NCI-H1930 (cell line): ENCODE results near the gene CEP135.
"Not testable (repeated sequence)": the region's sequence is repeated elsewhere in the genome, so short reads cannot be mapped to it uniquely, and the experiment has no call there.

Experiments
- DNase-seq, 2 experiments: peaks; one replicate each; lab custom pipeline; 2025; lab: John Stamatoyannopoulos, UW

CEP135 gene

DNA sequence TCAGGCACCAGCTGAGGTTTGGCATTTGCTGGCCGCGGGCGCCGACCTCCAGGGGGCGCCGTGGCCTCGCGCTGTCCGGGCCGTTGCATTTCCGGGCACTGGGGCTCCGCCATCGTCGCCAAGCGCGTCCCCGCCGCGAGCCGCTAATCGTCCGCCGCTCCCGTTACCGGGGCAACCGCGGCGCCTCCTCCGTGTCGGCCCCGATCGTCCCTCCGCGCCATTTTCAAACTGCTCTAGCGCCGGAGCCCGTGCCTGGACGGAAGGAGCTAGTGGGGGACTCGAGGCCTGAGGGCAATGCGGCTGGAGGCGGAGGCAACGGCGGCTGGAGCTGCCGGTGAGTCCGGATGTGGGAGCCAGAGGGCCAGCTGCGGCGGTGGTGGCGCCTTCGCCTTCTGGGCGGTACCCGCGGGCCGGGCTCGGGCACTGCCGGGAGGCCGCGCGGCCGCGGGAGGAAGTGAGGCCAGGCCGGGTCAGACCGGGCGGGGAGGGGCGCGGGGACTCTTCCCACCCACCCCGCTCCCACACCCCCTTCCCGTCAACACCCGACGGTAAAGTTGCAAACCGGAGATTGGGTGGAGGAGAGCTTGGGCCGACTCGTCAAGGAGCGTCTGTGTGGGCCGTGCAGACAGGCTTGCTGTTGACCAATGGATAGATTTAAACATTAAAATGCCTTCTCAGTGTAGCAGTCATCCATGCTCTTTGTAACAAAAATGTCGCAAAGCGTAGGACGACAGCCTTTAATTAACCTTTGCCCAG lies at the start of gene CEP135:
Gene CEP135 (plus strand): TSS at position 220 of the 756 bp plus-strand sequence. CDS start 3,186 bp downstream, outside the sequence.
- DNase-seq = peak; percentile 86 to 94

DNA sequence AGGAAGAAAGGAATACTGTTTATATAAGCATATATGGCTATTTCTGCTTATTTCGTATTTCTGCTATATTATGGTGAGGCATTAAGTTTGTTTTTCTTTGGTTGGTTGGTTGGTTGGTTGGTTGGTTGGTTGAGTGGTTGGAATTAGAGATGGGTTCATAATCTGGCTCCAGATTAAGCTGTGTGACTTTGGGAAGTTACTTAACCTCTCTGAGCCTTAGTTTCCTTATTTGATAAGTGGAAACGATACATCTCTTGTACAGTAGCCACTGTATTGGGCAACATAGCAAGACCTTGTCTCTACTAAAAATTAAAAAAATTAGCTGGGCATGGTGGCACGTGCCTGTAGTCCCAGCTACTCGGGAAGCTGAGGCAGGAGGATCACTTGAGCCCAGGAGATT lies 46.1 kb upstream of the CEP135 start:
- DNase-seq = no peak

DNA sequence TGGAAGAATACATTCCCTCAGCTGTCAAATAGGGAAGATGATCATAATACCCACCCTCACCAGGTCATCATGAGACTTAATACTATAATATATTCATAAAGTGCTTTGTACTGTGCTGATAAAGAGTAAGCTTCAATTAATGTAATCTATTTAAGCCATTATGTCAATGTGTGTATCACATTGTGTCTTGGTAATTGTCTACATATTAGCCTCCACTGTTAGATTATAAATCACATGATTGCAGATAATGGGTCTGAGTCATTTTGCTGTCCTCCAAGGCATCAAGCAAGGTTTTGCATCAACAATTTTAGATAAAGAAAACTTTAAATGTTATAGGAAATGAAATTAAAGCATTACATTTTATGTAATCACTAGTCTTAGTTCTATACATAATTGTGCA lies 45.2 kb upstream of the CEP135 start:
- no peak for DNase-seq

- DNase-seq = no peak
Measured at GRCh38 chr4:55904576-55904975, 44.2 kb upstream of the CEP135 start.

DNA sequence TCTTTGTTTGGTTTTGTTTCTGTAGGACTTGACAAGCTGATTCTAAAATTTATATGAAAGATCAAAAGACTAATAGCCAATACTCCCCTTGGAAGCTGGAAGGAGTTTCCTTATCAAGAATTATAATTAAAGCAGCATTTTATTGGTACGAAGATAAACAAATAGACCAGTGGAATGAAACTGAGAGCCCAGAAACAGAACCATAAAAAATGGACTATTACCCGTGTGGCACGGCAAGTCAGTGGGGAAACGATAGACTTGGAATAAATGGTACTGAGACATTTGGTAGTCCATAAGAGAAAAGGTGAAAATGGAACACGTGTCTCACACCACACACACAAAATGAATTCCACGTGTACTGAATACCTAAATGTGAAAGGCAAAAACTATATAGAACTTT lies 42.4 kb upstream of the CEP135 start:
- DNase-seq = no peak

GRCh38 chr4:55906989-55907388 lies 41.8 kb upstream of the CEP135 start:
- no peak for DNase-seq

- DNase-seq = no peak
Measured at GRCh38 chr4:55907469-55907868, 41.3 kb upstream of the CEP135 start.

DNA sequence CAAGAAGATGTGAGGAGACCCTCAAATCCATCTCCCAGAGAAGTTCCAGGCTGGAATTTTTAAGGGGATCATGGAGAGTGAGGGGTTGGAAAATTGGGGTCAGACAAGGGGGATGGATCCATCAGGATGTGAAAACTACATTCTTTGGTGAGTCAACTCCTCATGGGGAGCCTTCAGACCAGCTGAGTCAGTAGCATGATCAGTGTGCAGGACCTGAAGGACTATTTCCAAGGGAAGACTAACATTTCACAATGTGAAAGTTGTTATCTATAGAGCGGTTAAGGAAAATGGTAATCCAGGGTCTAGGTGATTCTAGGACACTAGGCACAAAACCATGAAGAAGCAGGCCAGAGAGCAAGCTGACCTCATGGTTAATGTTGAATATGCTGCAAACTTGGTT lies 38.6 kb upstream of the CEP135 start:
- no peak for DNase-seq

DNA sequence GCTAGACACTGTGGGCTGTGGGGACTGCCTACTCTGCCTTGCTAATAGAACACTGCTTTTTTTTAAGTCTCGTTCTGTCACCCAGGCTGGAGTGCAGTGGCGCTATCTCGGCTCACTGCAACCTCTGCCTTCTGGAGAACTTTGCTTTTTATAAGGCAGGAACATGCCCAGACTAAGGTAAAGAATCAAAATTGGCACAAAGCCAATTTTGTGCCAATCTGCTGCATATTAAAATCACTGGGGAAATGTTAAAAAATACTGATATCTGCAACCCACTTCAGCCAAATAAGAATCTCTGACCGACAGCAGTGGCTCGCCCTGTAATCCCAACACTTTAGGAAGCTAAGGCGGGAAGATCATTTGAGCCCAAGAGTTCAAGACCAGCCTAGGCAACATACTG lies 36.5 kb upstream of the CEP135 start:
- DNase-seq = no peak

DNA sequence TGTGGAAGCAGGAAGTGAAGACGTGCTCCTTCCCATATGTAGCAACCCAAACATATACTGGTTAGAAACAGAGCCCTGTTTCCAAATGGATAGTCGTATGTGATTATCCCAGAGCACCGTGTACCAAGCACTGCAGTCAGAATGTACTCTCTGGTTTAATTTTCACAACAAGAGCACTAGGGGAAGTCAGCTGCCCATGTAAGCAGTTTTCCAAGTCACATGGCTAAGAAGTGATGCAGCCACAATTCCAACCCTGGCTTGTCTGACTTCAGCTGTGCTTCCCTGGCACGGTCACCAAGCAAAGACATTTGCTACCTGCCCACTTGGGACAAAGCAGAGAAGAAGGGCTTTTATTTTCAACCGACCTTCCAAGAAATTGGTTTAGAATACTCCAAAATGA lies 28.2 kb upstream of the CEP135 start:
- no peak for DNase-seq

DNA sequence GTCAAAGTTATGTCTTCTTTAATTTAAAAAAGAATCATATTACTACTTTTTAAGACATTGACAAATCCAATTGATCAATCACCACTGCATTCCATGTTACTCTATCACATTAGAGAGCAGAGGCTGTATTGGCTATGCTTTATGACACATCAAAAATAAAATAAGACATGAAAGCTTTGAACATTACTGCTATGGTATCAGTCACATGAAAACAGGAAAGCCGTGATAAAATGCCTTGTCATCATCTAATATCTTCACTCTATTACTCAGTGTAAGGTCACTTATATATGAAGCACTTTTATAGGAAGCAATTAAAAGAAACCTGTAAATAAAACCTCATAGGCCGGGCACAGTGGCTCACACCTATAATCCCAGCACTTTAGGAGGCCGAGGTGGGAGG lies 27.7 kb upstream of the CEP135 start:
- DNase-seq = no peak

DNA sequence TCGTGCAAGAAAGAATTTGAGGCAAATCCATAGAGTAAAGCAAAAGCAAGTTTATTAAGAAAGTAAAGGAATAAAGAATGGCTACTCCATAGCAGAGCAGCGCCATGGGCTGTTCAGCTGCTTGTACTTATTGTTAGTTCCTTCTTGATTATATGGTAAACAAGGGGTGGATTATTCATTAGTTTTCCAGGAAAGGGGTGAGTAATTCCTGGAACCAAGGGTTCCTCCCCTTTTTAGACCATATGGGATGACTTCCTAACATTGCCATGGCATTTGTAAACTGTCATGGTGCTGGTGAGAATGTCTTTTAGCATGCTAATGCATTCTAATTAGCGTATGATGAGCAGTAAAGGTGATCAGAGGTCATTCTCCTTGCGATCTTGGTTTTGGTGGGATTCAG lies 23.5 kb upstream of the CEP135 start:
- no peak for DNase-seq

DNA sequence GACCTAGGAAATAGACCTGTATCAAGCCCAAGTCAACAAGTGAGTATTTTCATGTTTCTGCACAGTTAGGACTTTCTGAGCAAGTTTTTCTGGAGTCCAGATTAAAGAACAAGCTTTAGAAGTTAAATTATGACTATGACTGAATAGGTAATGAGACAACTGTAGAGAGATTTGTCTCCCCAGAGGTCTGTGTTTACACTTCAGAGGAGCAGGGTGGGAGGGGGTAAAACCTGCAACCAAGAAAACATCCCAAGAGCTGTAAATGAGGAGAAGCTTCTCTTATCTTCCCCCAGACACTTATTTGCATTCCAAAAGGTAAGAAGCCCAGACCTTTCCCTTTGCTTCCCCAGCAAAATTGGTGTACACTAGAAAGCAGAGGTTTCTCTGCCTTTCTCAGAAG lies 22.1 kb upstream of the CEP135 start:
- no peak for DNase-seq

GRCh38 chr4:55927803-55928437 lies 20.8 kb upstream of the CEP135 start:
- no peak for DNase-seq

DNA sequence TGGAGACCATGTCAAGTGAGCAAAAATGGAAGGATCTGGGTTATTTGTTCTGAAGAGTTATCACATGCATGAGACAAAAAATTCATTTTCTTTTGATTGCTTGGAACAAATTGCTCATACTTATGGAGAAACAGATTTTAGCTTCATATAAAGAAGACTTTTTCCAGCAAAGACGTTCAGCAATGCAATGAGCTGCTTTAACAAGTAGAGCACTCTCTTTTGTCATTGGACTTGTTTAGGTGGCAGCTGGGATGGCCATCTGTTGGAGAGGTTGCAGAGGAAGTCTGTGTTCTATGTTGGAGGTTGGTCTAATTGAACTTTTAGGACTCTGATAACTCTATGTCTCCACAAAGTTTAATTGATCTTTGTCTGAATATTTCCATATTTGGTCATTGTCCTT lies 19.9 kb upstream of the CEP135 start:
- DNase-seq = no peak

DNA sequence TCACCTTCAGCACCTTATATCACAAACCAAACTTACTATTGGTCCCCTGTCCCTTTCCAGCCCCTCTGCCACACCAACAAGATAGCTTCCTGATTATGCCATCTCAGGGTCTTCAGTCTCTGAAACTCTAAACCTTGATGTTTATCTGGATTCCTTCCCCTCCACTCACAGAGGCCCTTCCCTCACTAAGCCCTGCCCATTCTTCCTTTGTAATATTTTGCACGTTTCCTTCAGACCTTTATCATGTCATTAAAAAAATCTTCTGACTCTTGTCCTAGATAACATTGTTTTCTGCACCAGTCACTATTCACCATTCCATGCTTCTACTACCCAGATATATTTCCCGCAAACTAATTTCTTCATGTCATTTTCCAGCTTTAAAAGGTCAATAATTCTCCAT lies 17.7 kb upstream of the CEP135 start:
- DNase-seq = no peak

- DNase-seq = no peak
Measured at GRCh38 chr4:55931833-55932232, 16.9 kb upstream of the CEP135 start.

DNA sequence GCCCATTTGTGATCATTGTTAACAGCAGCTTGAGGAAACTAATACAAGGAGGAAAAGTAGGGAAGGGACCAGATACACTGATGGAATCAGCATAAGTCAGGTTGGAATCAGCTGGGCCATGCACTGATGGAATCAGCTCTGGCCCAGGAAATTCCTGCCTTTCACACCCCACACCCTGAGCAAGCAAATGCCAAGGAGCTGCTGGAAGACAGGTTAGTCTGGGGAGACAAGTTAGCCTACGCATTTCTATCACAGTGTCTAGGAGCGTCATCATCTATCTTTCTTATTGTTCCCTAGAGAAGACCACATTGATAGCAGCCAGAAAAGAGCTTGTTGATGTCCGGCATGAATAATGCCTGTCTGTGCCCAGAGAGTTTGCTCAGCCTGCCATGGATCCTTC lies 16.2 kb upstream of the CEP135 start:
- DNase-seq = no peak

DNA sequence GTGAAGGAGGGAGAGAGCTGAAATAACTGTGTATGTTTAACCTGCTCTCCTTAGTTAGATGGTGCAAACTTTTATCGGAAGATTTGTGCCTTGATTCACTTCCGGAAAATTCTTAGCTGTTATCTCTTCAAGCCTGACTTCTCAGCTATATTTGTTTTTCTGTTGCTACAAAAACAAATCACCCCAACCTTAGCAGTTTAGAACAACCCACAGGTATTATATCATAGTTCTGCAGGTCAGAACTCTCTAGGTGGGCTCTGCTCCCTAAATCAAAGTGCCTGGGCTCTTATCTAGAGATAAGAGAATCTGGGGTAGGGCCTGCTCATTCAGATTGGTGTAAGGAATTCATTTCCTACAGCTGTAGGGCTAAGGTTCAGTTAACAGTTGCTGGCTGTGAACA lies 15.1 kb upstream of the CEP135 start:
- DNase-seq = no peak

DNA sequence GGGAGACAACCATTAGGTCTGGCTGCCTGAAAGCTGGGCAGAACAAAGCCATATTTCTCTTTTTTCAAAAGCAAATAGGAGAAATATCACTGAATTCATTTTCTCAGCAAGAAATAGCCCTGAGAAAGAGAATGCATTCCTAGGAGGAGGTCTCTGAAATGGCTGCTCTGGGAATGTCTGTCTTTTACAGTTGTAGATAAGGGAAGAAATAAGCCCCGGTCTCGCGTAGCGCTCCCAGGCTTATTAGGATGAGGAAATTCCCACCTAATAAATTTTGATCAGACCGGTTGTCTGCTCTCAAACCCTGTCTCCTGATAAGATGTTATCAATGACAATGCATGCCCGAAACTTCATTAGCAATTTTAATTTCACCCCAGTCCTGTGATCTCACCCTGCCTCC lies 12.8 kb upstream of the CEP135 start:
- not testable (repeated sequence) for DNase-seq

GRCh38 chr4:55938481-55938880 lies 10.3 kb upstream of the CEP135 start:
- DNase-seq = no peak

DNA sequence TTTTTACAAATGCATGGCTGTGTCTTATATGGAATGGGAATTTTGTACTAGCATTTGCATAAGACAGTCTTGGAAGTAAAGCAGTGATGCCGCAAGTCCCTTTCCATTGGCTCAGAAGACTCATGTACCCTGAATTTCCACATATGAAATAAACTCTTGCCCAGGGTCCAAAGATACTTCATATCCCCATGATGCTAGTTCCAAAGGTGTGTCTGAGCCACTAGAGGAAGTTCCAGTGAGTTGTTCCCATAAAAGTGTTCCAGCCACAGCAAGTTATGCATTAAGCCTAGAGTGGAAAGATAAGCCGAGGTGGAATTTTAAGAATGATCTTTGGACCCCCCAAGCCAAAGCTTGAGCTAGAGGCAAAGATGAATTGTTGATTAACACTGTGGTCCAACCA lies 9.3 kb upstream of the CEP135 start:
- no peak for DNase-seq

DNA sequence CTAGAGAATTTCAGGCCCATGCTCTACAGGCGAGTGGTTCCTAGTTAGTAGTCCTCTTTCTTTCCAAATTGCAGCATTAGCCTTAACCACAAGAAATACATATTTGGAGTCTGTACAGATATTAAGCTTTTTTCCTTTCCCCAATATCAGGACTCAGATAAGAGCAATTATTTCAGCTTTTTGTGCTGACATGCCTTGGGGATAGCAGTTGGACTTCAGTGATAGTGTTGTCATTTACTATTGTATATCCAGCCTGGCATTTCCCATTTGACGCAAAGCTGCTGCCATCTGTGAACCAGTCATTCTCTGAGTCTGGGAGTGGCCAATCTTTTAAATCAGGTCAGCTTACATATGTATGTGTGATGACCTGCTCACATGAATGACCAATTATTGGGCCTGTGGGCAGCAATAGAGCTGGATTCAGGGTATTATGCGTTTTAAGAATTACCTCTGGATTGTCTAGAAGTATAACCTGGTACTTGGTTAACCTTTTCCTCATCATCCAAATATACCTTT lies 6.8 kb upstream of the CEP135 start:
- no peak for DNase-seq
